Testis (tissue), 2 donors: ENCODE data around the gene CDON.

Experiments used
- POLR2A ChIP-seq: fragments of 450-650 bp; IDR thresholded peaks from one replicate; pipeline ENCODE4 v1.6.1; 2017; ENCODE audit warnings: antibody characterized with exemption, mild to moderate bottlenecking, moderate library complexity
- TF ChIP-seq, protein P1 (sequence below), 3 experiments: fragments of 450-650 bp in 2 of 3; fragments of 200-600 bp in 1 of 3; sonication (generic) in 1 of 3; IDR thresholded peaks; one replicate each; pipeline ENCODE4 v1.5.1; 2016 to 2019; ENCODE audit warnings: antibody characterized with exemption in 3 of 3, mild to moderate bottlenecking in 2 of 3, moderate library complexity in 1 of 3

- TF ChIP-seq, protein P1, sequence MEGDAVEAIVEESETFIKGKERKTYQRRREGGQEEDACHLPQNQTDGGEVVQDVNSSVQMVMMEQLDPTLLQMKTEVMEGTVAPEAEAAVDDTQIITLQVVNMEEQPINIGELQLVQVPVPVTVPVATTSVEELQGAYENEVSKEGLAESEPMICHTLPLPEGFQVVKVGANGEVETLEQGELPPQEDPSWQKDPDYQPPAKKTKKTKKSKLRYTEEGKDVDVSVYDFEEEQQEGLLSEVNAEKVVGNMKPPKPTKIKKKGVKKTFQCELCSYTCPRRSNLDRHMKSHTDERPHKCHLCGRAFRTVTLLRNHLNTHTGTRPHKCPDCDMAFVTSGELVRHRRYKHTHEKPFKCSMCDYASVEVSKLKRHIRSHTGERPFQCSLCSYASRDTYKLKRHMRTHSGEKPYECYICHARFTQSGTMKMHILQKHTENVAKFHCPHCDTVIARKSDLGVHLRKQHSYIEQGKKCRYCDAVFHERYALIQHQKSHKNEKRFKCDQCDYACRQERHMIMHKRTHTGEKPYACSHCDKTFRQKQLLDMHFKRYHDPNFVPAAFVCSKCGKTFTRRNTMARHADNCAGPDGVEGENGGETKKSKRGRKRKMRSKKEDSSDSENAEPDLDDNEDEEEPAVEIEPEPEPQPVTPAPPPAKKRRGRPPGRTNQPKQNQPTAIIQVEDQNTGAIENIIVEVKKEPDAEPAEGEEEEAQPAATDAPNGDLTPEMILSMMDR (IDR thresholded peaks at IDR 0.05), result no peak
- TF ChIP-seq POLR2A, result no peak
Measured at GRCh38 chr11:125951731-125952130, 110.9 kb downstream of the CDON start.
